GM12878 (cell line): ENCODE data around the gene ATP5MK. TPM values are rescaled to one million over a fixed set of nuclear protein-coding genes. Genes with fewer than 3 reads are reported as not detected.

Experiments
- ATAC-seq: fragments of 200-7000 bp; cut with Tn5 transposase; 3 replicates; pipeline ENCODE4 v1.9.1; 2020; ENCODE audit warnings: mild to moderate bottlenecking, moderate library complexity
- Bru-seq: library from RNA; stranded (reverse); fragments of 400-500 nt; gene quantifications from one replicate; lab custom pipeline; 2021; lab: Mats Ljungman, UMichigan
- BruChase-seq, 2 experiments: library from RNA; stranded (reverse); fragments of 400-500 nt; gene quantifications; one replicate each; lab custom pipeline; 2021; lab: Mats Ljungman, UMichigan
- BruUV-seq: library from RNA; stranded (reverse); fragments of 400-500 nt; replicated peaks from 2 replicates; lab custom pipeline; 2021; lab: Mats Ljungman, UMichigan
- CTCF ChIA-PET: fragments of 300-600 bp; sonication (Branson Sonifier 250); formaldehyde crosslinking; extraction: SDS; loops from one replicate; lab custom pipeline; 2021; ENCODE audit warnings: inconsistent platforms; lab: Yijun Ruan, JAX
- POLR2A ChIA-PET: fragments of 350-600 bp; formaldehyde crosslinking; extraction: SDS; loops from one replicate; lab custom pipeline; 2021; ENCODE audit warnings: inconsistent platforms; lab: Charles Lee
- RAD21 ChIA-PET: fragments of 300-600 bp; sonication (Branson Sonifier 250); formaldehyde crosslinking; loops from one replicate; lab custom pipeline; 2023; ENCODE audit warnings: antibody characterized with exemption; ENCODE audit not compliant: unreplicated experiment; lab: Charles Lee
- SMC1A ChIA-PET: fragments of 300-600 bp; sonication (Branson Sonifier 250); formaldehyde crosslinking; loops from one replicate; lab custom pipeline; 2023; ENCODE audit not compliant: unreplicated experiment, uncharacterized antibody; lab: Charles Lee
- DNase-seq: peaks from one replicate; pipeline ENCODE4 v3.0.0-alpha.2; 2011; ENCODE audit warnings: low read depth, low spot score
- FAIRE-seq: peaks from 3 replicates; lab custom pipeline; 2011; peaks lifted over from hg19 to GRCh38; lab: Jason Lieb, UNC
- H2AFZ ChIP-seq: 2 replicates; pipeline ENCODE4 v1.6.0; 2011; ENCODE audit warnings: low read depth, low read length, control low read depth; ENCODE audit not compliant: control insufficient read depth
- H3K27ac ChIP-seq: 2 replicates; pipeline ENCODE4 v1.5.1; 2011; ENCODE audit warnings: control low read depth; ENCODE audit not compliant: control insufficient read depth, insufficient read depth
- H3K27me3 ChIP-seq, 2 experiments: replicated peaks in 1 of 2; 2 replicates each; pipeline versions ENCODE4 v1.6.0 to v1.6.1; 2011; ENCODE audit warnings: low read length in 1 of 2; ENCODE audit not compliant: control insufficient read depth in 2 of 2, insufficient read depth in 2 of 2
- H3K36me3 ChIP-seq, 2 experiments: 2 replicates each; pipeline ENCODE4 v1.5.1; 2011; ENCODE audit warnings: low read length in 1 of 2; ENCODE audit not compliant: control insufficient read depth in 2 of 2, insufficient read depth in 2 of 2
- H3K4me1 ChIP-seq: 2 replicates; pipeline ENCODE4 v1.6.1; 2011; ENCODE audit warnings: mild to moderate bottlenecking, low read length, moderate library complexity, mixed read lengths; ENCODE audit not compliant: control insufficient read depth, insufficient read depth
- H3K4me2 ChIP-seq: 2 replicates; pipeline ENCODE4 v1.6.0; 2011; ENCODE audit warnings: control low read depth; ENCODE audit not compliant: control insufficient read depth, insufficient read depth
- H3K4me3 ChIP-seq: fragments of 200-600 bp; sonication (generic); 2 replicates; pipeline ENCODE4 v1.5.1; 2016
- H3K79me2 ChIP-seq: 2 replicates; pipeline ENCODE4 v1.6.0; 2011; ENCODE audit warnings: low read length; ENCODE audit not compliant: control insufficient read depth, insufficient read depth
- H3K9ac ChIP-seq: 2 replicates; pipeline ENCODE4 v1.8.0; 2011; ENCODE audit warnings: low read length, control low read depth, mixed read lengths; ENCODE audit not compliant: control insufficient read depth, insufficient read depth
- H3K9me3 ChIP-seq: replicated peaks from 3 replicates; pipeline ENCODE4 v1.5.1; 2011; ENCODE audit warnings: mild to moderate bottlenecking, low read length; ENCODE audit not compliant: control insufficient read depth, insufficient read depth
- H4K20me1 ChIP-seq: 2 replicates; pipeline ENCODE4 v1.6.0; 2011; ENCODE audit not compliant: control insufficient read depth, insufficient read depth
- ATF7 ChIP-seq: fragments of 450-650 bp; IDR thresholded peaks from 2 replicates; pipeline ENCODE4 v1.6.1; 2016; ENCODE audit warnings: low read depth, mild to moderate bottlenecking
- EED ChIP-seq: sonication (generic); IDR thresholded peaks from 2 replicates; pipeline ENCODE4 v1.6.1; 2016; ENCODE audit warnings: antibody characterized with exemption, low read depth
- EP300 ChIP-seq, 2 experiments: fragments of 150-350 bp in 1 of 2; IDR thresholded peaks; 2 replicates each; pipeline ENCODE4 v1.6.1; 2011 to 2012; ENCODE audit warnings: low read depth in 2 of 2, low read length in 2 of 2, borderline replicate concordance in 1 of 2, improper control_type of control experiment in 1 of 2, inconsistent platforms in 1 of 2; ENCODE audit not compliant: control insufficient read depth in 1 of 2
- HDGF ChIP-seq: fragments of 450-650 bp; IDR thresholded peaks from 2 replicates; pipeline ENCODE4 v1.6.1; 2016; ENCODE audit warnings: antibody characterized with exemption
- IRF3 ChIP-seq: fragments of 450-650 bp; IDR thresholded peaks from 2 replicates; pipeline ENCODE4 v1.6.1; 2014; ENCODE audit warnings: mild to moderate bottlenecking
- IRF5 ChIP-seq: fragments of 450-650 bp; IDR thresholded peaks from 2 replicates; pipeline ENCODE4 v1.6.1; 2017; ENCODE audit warnings: borderline replicate concordance
- MYB ChIP-seq: fragments of 150-350 bp; IDR thresholded peaks from 2 replicates; pipeline ENCODE4 v1.6.1; 2014; ENCODE audit warnings: mild to moderate bottlenecking, low read depth, low read length, borderline replicate concordance
- MYC ChIP-seq: IDR thresholded peaks from 2 replicates; pipeline ENCODE4 v1.6.1; 2011; ENCODE audit warnings: mild to moderate bottlenecking, low read length, moderate library complexity, inconsistent platforms; ENCODE audit not compliant: insufficient read depth, insufficient replicate concordance, insufficient read length, severe bottlenecking
- PAX5 ChIP-seq: IDR thresholded peaks from 2 replicates; pipeline ENCODE4 v1.6.1; 2011; ENCODE audit warnings: low read depth, low read length, borderline replicate concordance
- PML ChIP-seq: IDR thresholded peaks from 2 replicates; pipeline ENCODE4 v1.6.1; 2012; ENCODE audit warnings: low read length, inconsistent platforms
- RB1 ChIP-seq: fragments of 450-650 bp; formaldehyde crosslinking; IDR thresholded peaks from 2 replicates; pipeline ENCODE4 v1.6.1; 2017; ENCODE audit warnings: mild to moderate bottlenecking, borderline replicate concordance
- SIX5 ChIP-seq: IDR thresholded peaks from 2 replicates; pipeline ENCODE4 v1.6.1; 2011; ENCODE audit warnings: mild to moderate bottlenecking, low read depth, low read length, moderate library complexity; ENCODE audit not compliant: severe bottlenecking
- SMARCA5 ChIP-seq: fragments of 450-650 bp; IDR thresholded peaks from 2 replicates; pipeline ENCODE4 v1.6.1; 2017; ENCODE audit warnings: mild to moderate bottlenecking
- ZZZ3 ChIP-seq: IDR thresholded peaks from 2 replicates; pipeline ENCODE4 v1.6.1; 2011; ENCODE audit warnings: low read depth; ENCODE audit not compliant: control insufficient read depth, insufficient read length
- WGBS: methylation state at CpG from one replicate; pipeline ENCODE4 v1.1.6; 2016; ENCODE audit warnings: low lambda C conversion rate; ENCODE audit not compliant: insufficient replicate concordance, insufficient coverage; ENCODE audit errors: missing lambda C conversion rate; 5-methylcytosine and 5-hydroxymethylcytosine counted together
- in situ Hi-C: fragments of 300-500 bp; cut with MboI; formaldehyde crosslinking; loops from 9 replicates; pipeline ENCODE4 v1.14.3; 2018; ENCODE audit warnings: mixed read lengths
- intact Hi-C: fragments of 100-400 bp; cut with micrococcal nuclease; formaldehyde crosslinking; loops from one replicate; pipeline ENCODE4 v1.14.2; 2022; ENCODE audit not compliant: unreplicated experiment
- long read RNA-seq, 2 experiments: library from polyadenylated mRNA; unstranded; transcript quantifications; one replicate each; pipeline ENCODE4 v2.0.0, GENCODE V29; 2019 to 2020
- polyA minus RNA-seq, 3 experiments: library from RNA; depleted of rRNA, polyadenylated mRNA; stranded (reverse); fragments of >200 nt; gene quantifications; 2 replicates each; pipeline ENCODE4 v1.2.3, GENCODE V29; 2011
- polyA plus RNA-seq, 11 experiments: library from polyadenylated mRNA; depleted of rRNA in 4 of 11; unstranded in 6 of 11; stranded (reverse) in 5 of 11; fragments of >200 nt; fragmentation: Nextera tagmentation in 4 of 11; fragmentation: Illumina TruSeq in 1 of 11; extraction: Ambion mirVana in 4 of 11; extraction: Trizol in 1 of 11; gene quantifications; 1 replicate in 1 of 11; 2 replicates in 10 of 11; pipeline versions ENCODE4 v1.2.1 to v1.2.3, GENCODE V29; 2011 to 2016; ENCODE audit warnings: inconsistent platforms in 2 of 11, missing spikeins in 2 of 11, low read depth in 1 of 11
- total RNA-seq, 4 experiments: library from RNA; depleted of rRNA in 3 of 4; stranded (reverse); fragments of >200 nt in 3 of 4; fragmentation: Illumina TruSeq in 1 of 4; extraction: Trizol in 1 of 4; gene quantifications; 2 replicates each; pipeline versions ENCODE4 v1.2.1 to v1.2.3, GENCODE V29; 2013 to 2021

Gene ATP5MK
- total RNA-seq (2013; cell fraction: nucleolus; rRNA removed): 7.8 and 8.3 TPM in 2 replicates
- total RNA-seq (2014; rRNA removed): 240 and 260 TPM in 2 replicates
- 542 TPM in 2 replicates for total RNA-seq (2014; rRNA removed; fragmentation: Illumina TruSeq; extraction: Trizol)
- 359 and 363 TPM in 2 replicates for total RNA-seq (2021)
- 273 TPM for polyA plus RNA-seq (2011; ENCODE audit: low read depth)
- 485 and 750 TPM in 2 replicates for polyA plus RNA-seq (2011; rRNA removed)
- 249 and 311 TPM in 2 replicates for polyA plus RNA-seq (2011; cell fraction: cytosol; rRNA removed)
- 93.4 and 127 TPM in 2 replicates for polyA plus RNA-seq (2011; cell fraction: nucleus; rRNA removed)
- polyA plus RNA-seq (2012): 475 and 565 TPM in 2 replicates
- 664 and 709 TPM in 2 replicates for polyA plus RNA-seq (2014; fragmentation: Illumina TruSeq; extraction: Trizol)
- 1,000 to 10,000 TPM; 1,633 to 1,790 TPM for polyA plus RNA-seq (2014; fragmentation: Nextera tagmentation; extraction: Ambion mirVana)
- 303 and 374 TPM in 2 replicates for polyA plus RNA-seq (2014; rRNA removed)
- polyA plus RNA-seq (2016; fragmentation: Nextera tagmentation; extraction: Ambion mirVana): 1,000 to 10,000 TPM in 1 of 2 experiments, 100 to 1,000 TPM in 1; 941 to 1,045 TPM
- polyA minus RNA-seq (2011; rRNA and poly(A)+ RNA removed): 36.4 and 43.3 TPM in 2 replicates
- polyA minus RNA-seq (2011; cell fraction: cytosol; rRNA and poly(A)+ RNA removed): 7.6 and 8.7 TPM in 2 replicates
- 10.8 and 11.2 TPM in 2 replicates for polyA minus RNA-seq (2011; cell fraction: nucleus; rRNA and poly(A)+ RNA removed)
- Bru-seq, nascent RNA: percentile 90 among the genes with signal in this experiment
- percentile 85 among the genes with signal in this experiment for BruChase-seq, experiment 1, labeled RNA remaining after a 6-hour chase
- BruChase-seq, experiment 2, labeled RNA remaining after a 2-hour chase: percentile 86 among the genes with signal in this experiment
- long read RNA-seq, experiment 1, transcript ATP5MD-202 (5 exons, 560 nt): minor isoform, 8 of 157 reads
- long read RNA-seq, experiment 1, transcript ATP5MD-204 (5 exons, 626 nt): minor isoform, 9 of 157 reads
- long read RNA-seq, experiment 1, transcript ATP5MD-201 (4 exons, 364 nt): major isoform, 133 of 157 reads
- long read RNA-seq, experiment 1, partial matches to known transcripts: 0 of 157 reads
- long read RNA-seq, experiment 1, other reads (novel, unspliced or antisense): 6 of 157 reads
- long read RNA-seq, experiment 2, transcript ATP5MD-204 (5 exons, 626 nt): minor isoform, 31 of 313 reads
- long read RNA-seq, experiment 2, transcript ATP5MD-201 (4 exons, 364 nt): major isoform, 249 of 313 reads
- long read RNA-seq, experiment 2, transcript ATP5MD-202 (5 exons, 560 nt): minor isoform, 19 of 313 reads
- long read RNA-seq, experiment 2, partial matches to known transcripts: 5 of 313 reads
- long read RNA-seq, experiment 2, other reads (novel, unspliced or antisense): 6 of 313 reads

GRCh38 chr10:103396067-103396788 lies at the start of gene ATP5MK, which contains the start of gene PDCD11:
Gene ATP5MK (minus strand): TSS chr10:103396475. CDS start chr10:103392457, 4,018 bp downstream.
Gene PDCD11 (plus strand): TSS chr10:103396626. CDS start chr10:103398427, 1,801 bp downstream.
- in situ Hi-C loops (no loop called here), intact Hi-C loops (loop anchor here (1.0 to 5.0 kb wide), 2 partner anchors 28 to 44 kb away; partner anchors contain the start of gene PCGF6)
- peaks cover 0 to 3% of the 10 kb centered on the region in 2 experiments; a peak in 2 of 4 replicates for H3K36me3 ChIP-seq
- ChIA-PET RAD21 (interaction anchor here (0.5 to 2.1 kb wide), 10 partner anchors 20 to 166 kb away, joined by 3 to 6 read pairs (median 3); partner anchors contain the start of gene CALHM1), POLR2A (interaction anchor here (0.6 to 1.6 kb wide), 7 partner anchors 22 to 623 kb away, joined by 3 to 17 read pairs (median 4); partner anchors contain the start of genes CALHM2, NT5C2 and TAF5), SMC1A (interaction anchor here (0.6 to 5.0 kb wide), 11 partner anchors 20 to 351 kb away, joined by 3 to 23 read pairs (median 3); partner anchors contain the start of gene TAF5), CTCF (interaction anchor here (0.5 to 2.9 kb wide), 8 partner anchors 20 to 686 kb away, joined by 3 to 11 read pairs (median 4); partner anchors contain the start of gene TAF5)
- H4K20me1 ChIP-seq: no peaks in the 10 kb centered on the region
- H3K9me3 ChIP-seq: no peaks in the 10 kb centered on the region
- peak; percentile 92 for DNase-seq
- peak; percentile 98 for ATAC-seq
- 0% methylated on average over 56 of the region's 56 CpGs for WGBS
- H2AFZ ChIP-seq: peak within 1 kb of the TSS; percentile 59
- peaks cover 4% of the 10 kb centered on the region; the same call in 1 of the 2 replicates for H3K4me1 ChIP-seq
- H3K9ac ChIP-seq: peak within 1 kb of the TSS; percentile 98
- TSS peak; percentile 93 for BruUV-seq
- H3K79me2 ChIP-seq: peaks cover 65% of the 10 kb centered on the region
- H3K27me3 ChIP-seq: no peaks in the 10 kb centered on the region
- peak within 1 kb of the TSS; percentile 87 for H3K4me2 ChIP-seq
- peak within 1 kb of the TSS; percentile 89 for H3K4me3 ChIP-seq
- H3K27ac ChIP-seq: peak within 1 kb of the TSS; percentile 88
- peak; percentile 96 for FAIRE-seq
- TF ChIP-seq ZZZ3 (no peak), IRF5 (no peak), PAX5 (peak; percentile 6; the same call in 1 of the 2 replicates), RB1 (0 out of 2 replicates have a peak, but pooled peaks have one; percentile 25), MYB (no peak), EED (0 out of 2 replicates have a peak, but pooled peaks have one; percentile 11), EP300 (IDR thresholded peaks at IDR 0.05; ENCODE audit: borderline replicate concordance in 1 of 2, control insufficient read depth in 1 of 2, low read depth in 2 of 2, low read length in 2 of 2) (peak in 1 of 2 experiments; percentile 40; a peak in 1 of 4 replicates), SIX5 (peak; percentile 45), SMARCA5 (0 out of 2 replicates have a peak, but pooled peaks have one; percentile 33), IRF3 (peak; percentile 69; the same call in 1 of the 2 replicates), HDGF (peak; percentile 96), PML (peak; percentile 89), ATF7 (peak; percentile 48), MYC (no peak)
